ELF-1 (cell line): ENCODE data around the gene CDC45.

Experiments
- DNase-seq: peaks from one replicate; pipeline ENCODE4 v3.0.0-alpha.2; 2016; ENCODE audit warnings: low read depth, low spot score

Gene CDC45

DNA sequence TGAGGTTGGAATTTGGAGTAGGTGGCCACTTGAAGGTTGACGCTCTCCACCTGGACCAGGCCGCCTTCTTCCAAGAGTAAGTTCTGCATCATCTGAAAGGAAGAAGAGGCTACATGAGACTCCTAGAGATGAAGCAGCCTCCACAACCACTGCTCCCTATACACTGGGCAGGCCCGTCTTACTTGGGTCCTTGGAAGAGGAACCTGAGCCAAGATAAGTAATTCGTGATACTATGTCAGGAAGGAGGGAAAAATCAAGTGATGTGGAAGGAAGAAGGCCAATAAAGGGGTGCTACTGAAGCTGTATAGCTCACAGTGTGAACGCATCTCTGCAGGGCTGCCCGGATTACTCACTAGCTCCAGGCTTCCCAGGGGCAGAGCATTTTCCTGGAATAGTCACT, 11.8 kb upstream of the CDC45 start:
- DNase-seq: no peak

DNA sequence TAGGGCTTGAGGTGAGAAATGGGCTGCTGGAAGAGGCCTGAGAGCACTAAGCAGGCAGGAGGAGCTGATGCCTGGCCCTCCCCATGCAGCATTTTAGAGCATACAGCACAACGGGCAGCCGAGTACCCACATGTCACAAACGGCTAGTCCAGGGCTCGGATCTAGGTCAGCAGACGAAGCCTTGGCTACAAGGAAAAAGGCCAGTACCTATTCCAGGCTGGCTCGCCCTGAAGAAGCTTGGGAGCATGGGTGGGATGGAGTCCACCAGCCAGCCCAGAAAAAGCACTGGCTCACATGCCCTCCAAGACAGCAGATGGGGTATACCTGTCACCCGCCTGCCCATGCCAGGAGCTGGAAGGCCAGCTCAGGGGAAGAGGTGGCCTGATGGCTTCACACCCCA, 10.3 kb upstream of the CDC45 start:
- no peak for DNase-seq

DNA sequence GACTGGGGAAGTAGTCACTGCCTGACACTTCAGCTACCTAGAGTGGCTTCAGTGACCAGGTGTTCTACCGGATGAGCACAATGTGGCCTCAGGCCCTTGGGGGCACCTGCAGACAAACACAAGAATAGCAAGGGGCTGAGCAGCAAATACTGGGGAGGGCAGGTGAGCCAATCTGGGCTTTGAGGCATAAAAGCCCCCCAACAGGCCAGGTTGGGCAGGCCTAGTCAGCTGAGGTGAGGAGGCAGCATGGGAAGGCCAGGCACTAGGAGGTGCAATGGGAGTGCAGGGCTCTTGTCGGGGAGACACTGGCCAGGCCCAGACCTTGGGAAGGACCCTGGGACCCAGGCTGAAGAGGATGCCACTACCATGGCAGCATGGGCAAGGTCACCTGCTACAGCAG, 9.7 kb upstream of the CDC45 start:
- no peak for DNase-seq

DNA sequence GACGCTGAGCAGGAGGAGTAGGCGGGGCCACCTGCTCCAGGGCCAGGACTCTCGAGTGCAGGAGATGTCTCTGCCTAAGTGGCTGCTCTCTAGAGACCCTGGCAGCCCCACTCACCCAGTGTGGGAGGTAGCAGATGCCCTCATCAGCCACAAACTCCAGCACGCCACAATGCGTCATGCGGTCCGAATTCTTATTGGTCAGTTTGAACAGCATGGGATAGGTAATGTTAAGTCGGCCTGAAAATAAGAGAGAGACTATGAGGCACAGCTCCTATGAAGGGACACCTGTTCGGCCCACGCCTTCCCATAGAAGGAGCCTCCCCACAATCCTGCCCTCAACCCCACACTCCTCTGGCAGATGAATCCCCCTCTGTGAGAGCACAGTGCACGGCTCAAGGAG, 8.1 kb upstream of the CDC45 start:
- DNase-seq: no peak

DNA sequence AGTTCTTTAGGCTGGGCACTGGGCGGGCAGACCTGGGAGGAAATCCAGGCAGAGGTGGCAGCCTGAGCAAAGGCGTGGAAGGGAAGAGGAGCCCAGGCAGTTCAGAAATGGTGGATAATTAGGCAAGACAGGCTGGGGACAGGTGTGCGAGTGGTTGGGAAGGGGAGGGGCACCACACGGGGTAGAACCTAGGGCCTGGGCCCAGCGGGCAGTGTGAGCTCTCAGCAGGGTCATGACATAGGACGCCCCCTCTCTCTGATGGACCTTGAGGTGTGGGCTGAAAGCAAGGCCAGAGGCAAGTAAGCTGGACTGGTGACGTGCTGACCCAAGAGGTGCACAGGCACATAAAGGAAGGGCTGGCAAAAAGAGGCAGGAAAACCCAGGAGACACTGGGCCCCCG, 7.5 kb upstream of the CDC45 start:
- DNase-seq: no peak

DNA sequence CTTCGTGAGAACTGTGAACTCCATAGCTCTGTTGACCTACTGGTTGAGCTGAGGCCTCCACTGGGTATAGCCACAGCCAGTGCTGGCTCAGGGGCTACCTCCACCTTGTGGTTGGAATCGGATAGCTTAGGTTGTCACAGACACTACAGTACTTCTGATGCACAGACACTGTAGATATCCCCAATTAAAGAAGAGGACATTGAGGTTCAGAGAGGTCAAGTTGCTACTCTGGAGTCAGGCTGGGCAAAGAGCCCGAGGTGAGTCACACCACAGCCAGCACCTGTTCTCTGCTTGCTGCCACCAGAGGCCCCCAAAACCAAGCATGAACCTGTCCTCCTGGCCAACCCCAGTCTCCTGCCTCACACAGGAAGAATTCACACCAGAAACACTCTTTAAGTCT, 6.1 kb upstream of the CDC45 start:
- DNase-seq: no peak

DNA sequence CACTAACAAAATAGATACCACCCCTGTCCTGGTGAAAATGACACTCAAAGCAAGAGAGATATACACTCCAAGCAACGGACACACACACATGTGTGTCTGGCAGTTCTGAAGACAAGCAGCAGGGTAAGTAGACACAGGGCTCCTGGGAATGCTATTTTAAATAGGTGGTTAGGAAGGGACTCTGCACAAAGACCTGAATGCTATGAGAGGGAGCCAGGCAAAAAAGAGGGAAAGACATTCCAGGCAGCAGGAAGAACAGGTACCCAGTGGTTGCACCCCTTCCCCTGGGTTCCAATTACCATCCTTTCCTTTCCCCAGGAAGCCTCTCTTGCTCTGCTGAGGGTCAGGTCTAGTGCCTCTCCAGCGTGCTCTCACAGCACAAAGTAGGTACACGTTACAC, 3.7 kb upstream of the CDC45 start:
- DNase-seq: no peak

DNA sequence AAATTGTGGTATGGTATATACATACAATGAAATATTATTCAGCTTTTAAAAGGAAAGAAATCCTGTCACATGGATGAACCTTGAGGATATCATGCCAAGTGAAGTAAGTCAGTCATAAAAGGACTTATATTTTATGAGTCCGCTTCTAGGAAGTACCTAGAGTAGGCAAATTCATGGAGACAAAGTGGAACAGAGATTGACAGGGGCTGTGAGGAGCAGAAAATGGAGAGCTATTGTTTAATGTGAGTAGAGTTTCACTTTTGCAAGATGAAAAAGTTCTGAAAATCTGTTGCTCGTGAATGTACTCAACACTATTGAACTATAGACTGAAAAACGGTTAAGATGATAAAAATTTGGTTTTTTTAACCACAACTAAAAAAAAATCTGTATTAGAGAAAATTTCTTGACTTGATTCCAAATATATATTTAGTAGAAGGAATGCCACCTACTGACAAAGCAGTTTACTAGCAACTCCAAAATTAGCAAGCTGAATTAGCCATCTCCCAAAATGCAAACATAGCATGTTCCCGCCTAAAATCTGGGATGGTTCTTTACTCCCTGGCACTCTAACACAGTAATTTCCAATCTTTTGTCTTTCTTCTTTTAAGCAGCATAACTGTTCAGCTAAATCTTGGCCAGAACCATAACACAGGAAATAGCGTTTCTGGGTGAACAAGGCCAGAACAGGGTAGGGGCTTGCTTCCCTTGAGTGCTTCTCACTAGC, 2.2 kb upstream of the CDC45 start:
- DNase-seq: no peak

DNA sequence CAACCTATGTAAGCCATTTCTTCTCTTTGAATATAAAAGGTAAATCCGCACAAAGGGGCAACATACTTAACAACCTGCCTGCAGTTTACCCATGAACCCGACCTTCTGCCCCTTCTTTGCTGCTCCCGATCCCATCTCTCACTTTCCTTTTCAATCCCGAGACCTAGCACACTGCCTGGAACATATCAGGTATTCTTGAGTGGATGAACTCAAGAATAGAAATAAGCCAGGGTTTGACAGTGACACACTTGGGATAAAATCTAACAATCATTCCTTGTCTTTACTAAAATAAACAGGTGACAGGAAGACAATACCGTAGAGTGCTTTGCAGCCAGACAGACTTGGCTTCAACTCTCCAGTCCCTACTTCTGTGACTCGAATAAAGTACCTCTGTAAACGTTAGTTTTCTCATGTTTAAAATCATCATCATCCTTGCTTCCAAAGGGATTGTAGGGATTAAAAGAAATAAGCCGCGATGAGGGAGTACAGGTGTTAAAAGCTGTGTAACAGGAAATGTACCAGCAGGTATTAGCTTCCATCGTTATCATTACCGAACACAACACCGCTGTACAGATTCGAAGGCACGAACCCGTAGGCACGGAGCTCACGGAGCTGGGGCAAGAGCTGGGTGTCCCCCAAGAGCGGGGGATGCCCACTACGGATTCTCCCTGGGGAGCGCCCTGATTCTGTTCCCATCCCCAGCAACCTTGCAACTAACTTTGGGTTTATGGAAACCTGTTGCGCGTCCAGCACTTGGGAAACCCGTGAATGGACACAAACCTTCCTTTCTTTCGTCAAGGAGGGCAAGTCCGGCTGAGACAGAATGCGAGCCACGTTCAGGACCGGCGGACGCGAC, 1.4 kb upstream of the CDC45 start:
- no peak for DNase-seq

DNA sequence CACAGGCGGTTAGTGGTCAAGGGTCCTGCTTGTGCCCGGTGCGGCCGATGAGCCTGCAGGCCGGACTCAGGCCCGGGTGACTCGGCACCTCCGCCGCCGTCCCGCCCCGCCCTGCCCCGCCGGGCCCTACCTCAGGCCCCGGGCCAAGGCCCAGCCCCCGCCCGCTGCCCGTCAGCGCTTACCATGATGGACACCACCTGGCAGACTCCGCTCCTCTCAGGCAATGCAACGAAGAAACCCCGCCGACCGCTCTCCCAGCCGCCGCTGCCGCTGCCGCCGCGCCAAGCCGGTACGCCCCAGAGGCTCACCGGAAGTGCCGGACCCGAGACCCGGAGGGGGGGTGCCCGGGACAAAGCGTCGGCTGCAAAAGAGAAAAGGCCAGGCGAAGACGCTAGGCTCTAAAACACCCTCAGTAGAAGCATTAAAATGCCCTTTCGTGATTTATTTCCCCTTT, 792 bp upstream of the CDC45 start, which contains the start of gene UFD1:
UFD1 (minus strand) TSS at position 293 of the 454 bp plus-strand sequence; CDS start at position 185, 108 bp downstream.
- DNase-seq: peak; percentile 90

DNA sequence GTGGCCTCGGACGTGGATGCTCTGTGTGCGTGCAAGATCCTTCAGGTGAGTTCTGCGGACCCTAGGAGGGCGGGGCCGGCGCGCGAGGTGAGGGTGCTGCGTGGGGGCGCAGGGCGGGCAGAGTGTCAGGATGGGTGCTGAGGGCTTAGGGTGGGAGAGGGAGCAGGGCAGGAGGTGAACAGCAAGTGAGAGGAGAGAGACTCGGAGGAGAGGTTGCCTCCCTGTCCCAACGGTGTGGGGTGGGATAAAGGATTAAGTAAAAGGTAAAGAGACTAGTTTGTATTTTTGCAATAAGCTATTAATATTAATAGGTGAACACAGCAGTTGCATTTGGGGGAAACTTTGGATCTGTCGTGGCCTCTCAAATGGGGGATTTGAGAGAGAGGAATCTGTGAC, 451 bp downstream of the CDC45 start:
- no peak for DNase-seq

DNA sequence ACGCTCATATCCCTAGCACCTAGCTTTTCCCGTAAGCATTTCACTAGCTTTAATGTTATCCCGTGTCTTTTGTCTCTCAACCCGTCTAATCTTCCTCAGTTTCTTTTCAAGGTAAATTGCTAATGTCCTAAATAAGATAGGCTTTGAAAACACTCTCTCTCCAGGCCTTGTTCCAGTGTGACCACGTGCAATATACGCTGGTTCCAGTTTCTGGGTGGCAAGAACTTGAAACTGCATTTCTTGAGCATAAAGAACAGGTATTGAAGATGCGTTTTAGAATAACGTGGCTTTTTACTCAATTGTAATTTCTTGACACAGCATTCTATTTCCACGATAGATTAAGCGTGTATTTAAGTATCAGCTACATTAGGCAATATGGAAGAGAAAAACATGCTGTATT, 1.1 kb downstream of the CDC45 start:
- no peak for DNase-seq

DNA sequence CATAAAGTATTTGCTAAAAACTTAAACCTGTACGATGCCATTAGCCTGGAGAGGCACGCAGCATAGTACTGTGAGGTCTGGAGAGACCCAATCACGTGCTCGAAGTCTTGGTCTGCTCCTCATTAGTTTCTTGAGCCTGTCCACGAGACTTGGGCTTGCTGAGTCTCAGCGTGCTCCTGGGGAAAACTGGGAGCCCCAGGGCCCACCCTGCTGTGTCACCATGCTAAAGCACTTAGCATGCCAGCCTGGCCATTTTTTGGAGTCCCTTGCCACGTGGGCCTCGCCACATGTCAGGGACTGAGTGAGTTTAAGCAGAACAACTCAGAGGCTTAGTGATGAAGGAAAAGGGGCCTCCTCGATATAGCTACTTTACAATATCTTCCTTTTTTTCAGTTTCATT, 2.6 kb downstream of the CDC45 start:
- no peak for DNase-seq

DNA sequence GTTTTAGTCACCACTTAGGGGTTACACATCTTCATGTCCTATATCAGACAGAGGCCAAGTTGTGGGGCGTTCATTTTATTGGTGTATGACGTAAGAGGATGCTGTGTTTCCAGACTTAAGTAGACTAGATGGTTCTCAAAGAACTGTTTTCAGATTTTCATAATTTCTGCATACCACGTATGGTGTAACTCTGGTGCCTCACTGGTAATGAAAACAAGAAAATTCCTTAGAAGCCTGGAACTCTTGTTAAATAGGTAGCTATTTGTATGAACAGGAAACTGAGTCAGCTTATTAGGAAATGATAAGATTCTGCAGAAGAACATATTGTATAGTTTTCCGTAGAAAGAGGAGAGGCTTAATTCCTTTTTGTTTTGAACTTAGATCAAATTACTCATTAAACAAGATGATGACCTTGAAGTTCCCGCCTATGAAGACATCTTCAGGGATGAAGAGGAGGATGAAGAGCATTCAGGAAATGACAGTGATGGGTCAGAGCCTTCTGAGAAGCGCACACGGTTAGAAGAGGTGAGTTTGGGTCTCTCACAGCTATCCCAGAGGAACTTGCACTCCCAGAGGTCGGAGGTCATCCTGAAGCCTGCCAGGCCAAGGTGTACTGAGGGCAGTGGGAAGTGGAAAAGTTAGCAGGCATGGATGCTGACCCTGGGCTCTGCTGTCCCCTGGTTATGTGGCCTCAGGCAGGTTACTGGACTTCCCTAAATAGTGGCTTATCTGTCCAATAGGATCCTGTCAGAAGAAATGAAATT, 3.9 kb downstream of the CDC45 start:
- DNase-seq: no peak

DNA sequence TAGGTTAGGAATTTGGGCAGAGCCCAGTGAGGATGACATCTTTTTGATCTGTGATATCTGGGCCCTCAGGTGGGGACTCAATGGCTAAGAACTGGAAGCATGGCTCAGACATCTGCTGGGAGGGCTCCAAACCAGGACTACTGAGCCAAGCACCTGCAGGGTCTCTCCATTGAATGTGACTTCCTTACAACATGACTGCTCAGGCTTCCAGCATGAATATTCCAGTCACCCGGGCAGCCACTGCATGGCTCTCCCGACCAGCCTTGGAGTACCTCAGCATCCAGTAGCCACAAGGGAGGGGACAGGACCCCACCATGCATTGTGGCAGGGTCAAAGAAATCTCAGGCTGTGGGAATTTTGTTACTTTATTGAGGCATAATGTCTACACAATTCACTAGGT, 8.6 kb downstream of the CDC45 start:
- DNase-seq: no peak

DNA sequence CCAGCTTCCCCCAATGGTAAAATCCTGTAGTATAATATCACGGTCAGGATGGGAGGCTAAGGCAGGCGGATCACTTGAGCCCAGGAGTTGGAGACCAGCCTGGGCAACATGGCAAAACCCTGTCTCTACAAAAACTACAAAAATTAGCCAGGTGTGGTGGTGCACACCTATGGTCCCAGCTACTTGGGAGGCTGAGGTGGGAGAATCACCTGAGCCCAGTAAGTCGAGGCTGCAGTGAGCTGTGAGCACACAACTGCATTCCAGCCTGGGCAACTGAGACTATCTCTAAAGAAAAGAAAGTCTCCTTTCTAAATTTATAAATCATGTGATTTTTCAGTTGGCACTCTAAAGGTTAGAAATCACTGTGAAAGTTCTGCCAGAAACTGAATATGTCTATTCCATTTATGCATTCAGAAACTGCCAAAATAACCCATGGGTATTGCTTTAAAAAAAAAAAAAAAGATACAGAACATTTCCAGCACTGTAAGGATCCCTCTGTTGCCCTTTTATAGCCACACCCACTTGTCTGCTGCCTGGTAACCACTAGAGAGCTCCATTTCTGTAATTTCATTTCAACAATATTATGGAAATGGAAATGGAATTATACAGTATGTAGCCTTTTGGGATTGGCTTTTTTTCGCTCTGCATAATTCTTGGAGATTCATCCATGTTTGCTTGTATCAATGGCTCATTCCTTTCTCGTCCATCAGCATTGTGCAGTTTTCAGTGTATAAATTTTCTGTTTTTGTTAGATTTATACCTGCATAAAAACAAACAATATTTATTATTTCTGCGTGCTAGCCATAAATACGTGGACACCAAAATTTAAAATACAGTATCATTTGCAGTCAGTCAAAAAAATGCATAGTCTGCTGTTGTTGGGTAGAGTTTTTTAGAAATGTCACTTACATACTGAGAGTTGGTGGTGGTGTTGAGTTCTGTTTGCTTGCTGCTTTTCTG, 9.4 kb downstream of the CDC45 start:
- DNase-seq: no peak

DNA sequence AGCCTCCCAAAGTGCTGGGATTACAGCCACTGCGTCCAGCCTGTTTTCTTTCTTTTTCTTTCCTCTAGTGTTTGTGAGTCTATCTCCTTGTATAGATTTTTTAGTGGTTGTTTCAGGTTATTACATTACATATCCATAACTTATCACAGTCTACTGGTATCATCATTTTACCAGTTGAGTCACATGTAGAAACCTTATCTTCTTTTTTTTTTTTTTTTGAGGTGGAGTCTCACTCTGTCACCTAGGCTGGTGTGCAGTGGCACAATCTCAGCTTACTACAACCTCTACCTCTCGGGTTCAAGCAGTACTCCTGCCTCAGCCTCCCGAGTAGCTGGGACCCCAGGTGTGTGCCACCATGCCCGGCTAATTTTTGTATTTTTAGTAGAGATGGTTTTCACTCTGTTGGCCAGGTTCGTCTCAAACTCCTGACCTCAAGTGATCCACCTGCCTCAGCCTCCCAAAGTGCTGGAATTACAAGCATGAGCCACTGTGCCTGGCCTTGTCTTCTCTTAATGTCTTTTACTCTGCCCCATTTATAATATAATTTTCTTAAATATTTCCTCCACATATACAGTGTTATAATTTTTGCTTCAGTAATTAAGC, 11.0 kb downstream of the CDC45 start:
- no peak for DNase-seq

DNA sequence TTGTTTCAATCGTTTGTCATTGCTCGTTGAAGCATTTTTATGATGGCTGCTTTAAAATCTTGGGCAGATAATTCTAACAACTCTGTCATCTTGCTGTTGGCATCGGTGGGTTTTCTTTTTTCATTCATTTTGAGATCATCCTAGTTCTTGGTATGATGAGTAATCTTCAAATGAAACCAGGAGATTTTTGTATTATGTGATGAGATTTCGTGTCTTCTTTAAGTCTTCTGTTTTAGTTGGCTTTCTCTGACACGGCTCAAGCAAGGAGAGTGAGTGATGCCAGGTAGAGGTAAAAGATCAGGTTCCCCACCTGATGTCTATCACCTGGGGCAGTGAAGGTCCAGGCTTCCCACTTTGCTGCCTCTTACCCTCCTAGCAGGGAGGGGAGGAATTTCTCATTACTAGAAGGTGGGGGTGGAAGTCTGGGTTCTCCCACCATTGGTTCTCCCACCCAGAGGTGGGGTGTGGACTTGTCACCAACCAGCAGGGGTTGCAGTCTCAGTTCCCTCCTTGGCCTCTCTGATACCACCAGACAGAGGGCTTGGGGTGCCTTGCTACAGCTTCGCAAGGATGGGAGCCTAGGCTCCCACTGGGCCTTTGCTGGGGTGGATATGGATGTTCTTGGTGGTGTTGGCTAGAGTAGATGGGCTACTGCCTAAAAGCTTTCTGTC, 12.9 kb downstream of the CDC45 start:
- no peak for DNase-seq

DNA sequence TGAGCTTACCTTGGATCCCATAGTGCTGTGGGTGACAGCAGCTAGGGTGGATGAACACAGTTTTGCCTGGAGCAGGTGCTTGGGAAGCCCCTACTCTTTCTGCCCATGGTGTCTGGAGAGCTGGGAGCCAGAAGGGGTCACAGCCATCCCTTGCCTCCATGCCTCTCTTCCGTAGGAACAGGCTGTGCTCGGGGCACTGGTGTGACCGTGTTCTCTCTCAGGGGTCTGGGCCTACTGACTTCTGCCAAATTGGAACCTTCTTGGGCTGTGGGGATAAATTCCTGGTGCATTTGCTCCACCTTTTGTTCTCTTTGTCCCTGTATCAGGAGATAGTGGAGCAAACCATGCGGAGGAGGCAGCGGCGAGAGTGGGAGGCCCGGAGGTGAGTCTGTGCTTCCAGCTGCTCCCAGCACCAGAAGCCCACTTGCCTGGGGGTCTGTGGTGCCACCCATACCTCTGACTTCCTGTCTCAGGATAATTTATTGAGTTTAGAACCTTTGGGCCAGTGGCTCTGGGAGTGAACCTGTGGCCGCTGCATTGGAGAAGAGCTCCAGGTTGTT, 14.4 kb downstream of the CDC45 start:
- DNase-seq: no peak

DNA sequence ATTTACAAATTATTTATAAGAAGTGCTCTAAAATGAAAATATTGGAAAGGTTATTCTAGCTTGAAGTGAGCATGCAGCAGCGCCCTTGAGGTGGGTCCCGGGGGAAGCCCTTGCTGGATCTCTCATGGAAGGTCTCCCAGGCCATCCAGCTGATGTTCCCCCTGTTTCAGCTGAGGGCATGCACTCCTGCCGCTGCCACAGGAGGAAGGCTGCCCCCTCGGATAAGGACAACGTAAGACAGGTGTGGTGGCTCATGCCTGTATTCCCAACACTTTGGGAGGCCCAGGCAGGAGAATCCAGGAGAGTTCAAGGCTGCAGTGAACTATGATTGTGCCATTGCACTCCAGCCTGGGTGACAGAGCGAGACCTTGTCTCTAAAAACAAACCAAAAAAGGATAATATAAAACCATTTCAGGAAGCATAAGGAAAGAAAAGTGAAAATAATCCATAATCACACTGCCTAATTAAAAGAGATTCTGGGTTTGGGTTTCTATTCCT, 15.0 kb downstream of the CDC45 start:
- no peak for DNase-seq
